GM23338 (cell line): ENCODE results near the gene UBTD1. TPM values are rescaled to one million over a fixed set of nuclear protein-coding genes. Genes with fewer than 3 reads are reported as not detected.

ENCODE experiments used
- ATAC-seq: fragments of 200-7000 bp; cut with Tn5 transposase; 3 replicates; pipeline ENCODE4 v1.9.1; 2020
- DNase-seq: peaks from one replicate; pipeline ENCODE4 v3.0.0-alpha.2; 2015; ENCODE audit warnings: low spot score
- H2AFZ ChIP-seq: fragments of 200-600 bp; sonication (generic); 2 replicates; pipeline ENCODE4 v1.8.0; 2016; ENCODE audit warnings: antibody characterized with exemption, mild to moderate bottlenecking, moderate library complexity
- H3F3A ChIP-seq: fragments of 200-600 bp; sonication (generic); replicated peaks from 2 replicates; pipeline ENCODE4 v1.8.0; 2017; ENCODE audit warnings: antibody characterized with exemption, mixed run types, low read depth
- H3K27ac ChIP-seq: fragments of 200-600 bp; sonication (generic); 2 replicates; pipeline ENCODE4 v1.6.1; 2016; ENCODE audit warnings: low read depth
- H3K27me3 ChIP-seq: fragments of 200-600 bp; sonication (generic); 2 replicates; pipeline ENCODE4 v1.8.0; 2016; ENCODE audit warnings: mild to moderate bottlenecking, mixed run types, moderate library complexity; ENCODE audit not compliant: insufficient read depth
- H3K36me3 ChIP-seq: fragments of 200-600 bp; sonication (generic); 2 replicates; pipeline ENCODE4 v1.8.0; 2016; ENCODE audit warnings: mild to moderate bottlenecking; ENCODE audit not compliant: insufficient read depth
- H3K4me1 ChIP-seq: fragments of 200-600 bp; sonication (generic); 2 replicates; pipeline ENCODE4 v1.8.0; 2016; ENCODE audit warnings: mild to moderate bottlenecking, moderate library complexity; ENCODE audit not compliant: insufficient read depth
- H3K4me2 ChIP-seq: fragments of 200-600 bp; sonication (generic); 2 replicates; pipeline ENCODE4 v1.7.1; 2017; ENCODE audit warnings: mixed run types
- H3K4me3 ChIP-seq: fragments of 200-600 bp; sonication (generic); 2 replicates; pipeline ENCODE4 v1.6.1; 2016; ENCODE audit warnings: mixed run types
- H3K79me2 ChIP-seq: fragments of 200-600 bp; sonication (generic); replicated peaks from 2 replicates; pipeline ENCODE4 v1.8.0; 2017; ENCODE audit warnings: mild to moderate bottlenecking; ENCODE audit not compliant: insufficient read depth
- H3K9me2 ChIP-seq: fragments of 200-600 bp; sonication (generic); 2 replicates; pipeline ENCODE4 v1.8.0; 2017; ENCODE audit not compliant: insufficient read depth
- H4K20me1 ChIP-seq: fragments of 200-600 bp; sonication (generic); replicated peaks from 2 replicates; pipeline ENCODE4 v1.8.0; 2017; ENCODE audit warnings: mild to moderate bottlenecking; ENCODE audit not compliant: insufficient read depth
- H3K27ac Mint-ChIP-seq: 2 replicates; pipeline ENCODE4 v1.8.0; 2020; ENCODE audit warnings: inconsistent platforms, mild to moderate bottlenecking, moderate library complexity, mixed read lengths
- H3K27me3 Mint-ChIP-seq: 3 replicates; pipeline ENCODE4 v1.8.0; 2022; ENCODE audit warnings: low read depth, mild to moderate bottlenecking, moderate library complexity, mixed read lengths, inconsistent platforms; ENCODE audit not compliant: insufficient read depth, poor library complexity
- H3K36me3 Mint-ChIP-seq: 3 replicates; pipeline ENCODE4 v1.8.0; 2021; ENCODE audit warnings: low read depth, mild to moderate bottlenecking, inconsistent platforms, moderate library complexity, mixed read lengths
- H3K4me1 Mint-ChIP-seq: 3 replicates; pipeline ENCODE4 v1.8.0; 2020; ENCODE audit warnings: mild to moderate bottlenecking, inconsistent platforms, mixed read lengths
- H3K4me3 Mint-ChIP-seq: 3 replicates; pipeline ENCODE4 v1.8.0; 2021; ENCODE audit warnings: moderate library complexity, mild to moderate bottlenecking, inconsistent platforms, mixed read lengths
- H3K9me3 Mint-ChIP-seq: 3 replicates; pipeline ENCODE4 v1.8.0; 2020; ENCODE audit warnings: moderate library complexity, mild to moderate bottlenecking, inconsistent platforms, mixed read lengths
- CREB1 ChIP-seq: fragments of 250-450 bp; sonication (Bioruptor Pico); IDR thresholded peaks from 2 replicates; pipeline ENCODE4 v1.5.0; 2020; ENCODE audit warnings: low read depth, mild to moderate bottlenecking, moderate library complexity
- CTCF ChIP-seq, 2 experiments: fragments of 200-600 bp in 1 of 2; sonication (generic) in 1 of 2; conservative IDR thresholded peaks; 2 replicates each; pipeline versions ENCODE4 v1.5.1 to v1.6.1; 2016 to 2017; ENCODE audit warnings: antibody characterized with exemption in 2 of 2, low read depth in 2 of 2, mild to moderate bottlenecking in 2 of 2, moderate library complexity in 1 of 2
- JUNB ChIP-seq: IDR thresholded peaks from one replicate; pipeline ENCODE4 v1.6.1; 2016; ENCODE audit warnings: antibody characterized with exemption; ENCODE audit not compliant: unreplicated experiment
- NANOG ChIP-seq: IDR thresholded peaks from 2 replicates; pipeline ENCODE4 v1.6.1; 2016; ENCODE audit warnings: antibody characterized with exemption, borderline replicate concordance
- STAT1 ChIP-seq: IDR thresholded peaks from one replicate; pipeline ENCODE4 v1.6.1; 2016; ENCODE audit warnings: antibody characterized with exemption; ENCODE audit not compliant: unreplicated experiment
- ZNF114 ChIP-seq: fragments of 250-450 bp; sonication (Bioruptor Pico); IDR thresholded peaks from 2 replicates; pipeline ENCODE4 v1.5.0; 2020; ENCODE audit warnings: mild to moderate bottlenecking, moderate library complexity
- ZNF462 ChIP-seq: fragments of 250-450 bp; sonication (Bioruptor Pico); IDR thresholded peaks from 2 replicates; pipeline ENCODE4 v1.5.0; 2020; ENCODE audit warnings: mild to moderate bottlenecking, moderate library complexity
- polyA plus RNA-seq: library from polyadenylated mRNA; unstranded; fragments of >200 nt; fragmentation: Nextera tagmentation; extraction: Ambion mirVana; gene quantifications from 2 replicates; pipeline ENCODE4 v1.2.1, GENCODE V29; 2016
- total RNA-seq: library from RNA; depleted of rRNA; stranded (reverse); fragments of >200 nt; shearing (Covaris generic); gene quantifications from 2 replicates; pipeline ENCODE4 v1.2.3, GENCODE V29; 2014
- TF ChIP-seq, protein P1 (sequence below): IDR thresholded peaks from one replicate; pipeline ENCODE4 v1.6.1; 2018; ENCODE audit warnings: antibody characterized with exemption; ENCODE audit not compliant: unreplicated experiment

UBTD1 gene
- total and polyA plus RNA-seq, 2 experiments from 2014 or later: 17.3 to 29.0 TPM

GRCh38 chr10:97456034-97456685, 42.6 kb upstream of the UBTD1 start:
- Mint-ChIP-seq H3K4me3 (no peak overlapping the region), H3K27ac (no peak overlapping the region), H3K27me3 (peaks cover 19% of the 10 kb centered on the region), H3K36me3 (peaks cover 86% of the 10 kb centered on the region), H3K4me1 (no peaks in the 10 kb centered on the region), H3K9me3 (no peaks in the 10 kb centered on the region)
- Histone ChIP-seq H3F3A (peaks cover 17% of the 10 kb centered on the region; the same call in 1 of the 2 replicates), H4K20me1 (peaks cover 17% of the 10 kb centered on the region), H3K4me3 (no peak overlapping the region), H3K79me2 (peaks cover 11% of the 10 kb centered on the region; the same call in 1 of the 2 replicates), H3K9me2 (no peaks in the 10 kb centered on the region), H3K36me3 (peaks cover 43% of the 10 kb centered on the region), H3K27ac (peak overlapping the region; percentile 50; the same call in 1 of the 2 replicates), H3K4me1 (no peaks in the 10 kb centered on the region), H3K27me3 (no peaks in the 10 kb centered on the region), H2AFZ (no peak overlapping the region), H3K4me2 (no peak overlapping the region)
- ATAC-seq: no peak
- DNase-seq: no peak
- TF ChIP-seq CTCF (conservative IDR thresholded peaks at IDR 0.05; ENCODE audit: low read depth in 2 of 2) (no peak), STAT1 (no peak), CREB1 (CRISPR knock-in tag) (no peak), ZNF114 (CRISPR knock-in tag) (no peak), JUNB (no peak), ZNF462 (CRISPR knock-in tag) (no peak), NANOG (no peak)
- TF ChIP-seq, protein P1, sequence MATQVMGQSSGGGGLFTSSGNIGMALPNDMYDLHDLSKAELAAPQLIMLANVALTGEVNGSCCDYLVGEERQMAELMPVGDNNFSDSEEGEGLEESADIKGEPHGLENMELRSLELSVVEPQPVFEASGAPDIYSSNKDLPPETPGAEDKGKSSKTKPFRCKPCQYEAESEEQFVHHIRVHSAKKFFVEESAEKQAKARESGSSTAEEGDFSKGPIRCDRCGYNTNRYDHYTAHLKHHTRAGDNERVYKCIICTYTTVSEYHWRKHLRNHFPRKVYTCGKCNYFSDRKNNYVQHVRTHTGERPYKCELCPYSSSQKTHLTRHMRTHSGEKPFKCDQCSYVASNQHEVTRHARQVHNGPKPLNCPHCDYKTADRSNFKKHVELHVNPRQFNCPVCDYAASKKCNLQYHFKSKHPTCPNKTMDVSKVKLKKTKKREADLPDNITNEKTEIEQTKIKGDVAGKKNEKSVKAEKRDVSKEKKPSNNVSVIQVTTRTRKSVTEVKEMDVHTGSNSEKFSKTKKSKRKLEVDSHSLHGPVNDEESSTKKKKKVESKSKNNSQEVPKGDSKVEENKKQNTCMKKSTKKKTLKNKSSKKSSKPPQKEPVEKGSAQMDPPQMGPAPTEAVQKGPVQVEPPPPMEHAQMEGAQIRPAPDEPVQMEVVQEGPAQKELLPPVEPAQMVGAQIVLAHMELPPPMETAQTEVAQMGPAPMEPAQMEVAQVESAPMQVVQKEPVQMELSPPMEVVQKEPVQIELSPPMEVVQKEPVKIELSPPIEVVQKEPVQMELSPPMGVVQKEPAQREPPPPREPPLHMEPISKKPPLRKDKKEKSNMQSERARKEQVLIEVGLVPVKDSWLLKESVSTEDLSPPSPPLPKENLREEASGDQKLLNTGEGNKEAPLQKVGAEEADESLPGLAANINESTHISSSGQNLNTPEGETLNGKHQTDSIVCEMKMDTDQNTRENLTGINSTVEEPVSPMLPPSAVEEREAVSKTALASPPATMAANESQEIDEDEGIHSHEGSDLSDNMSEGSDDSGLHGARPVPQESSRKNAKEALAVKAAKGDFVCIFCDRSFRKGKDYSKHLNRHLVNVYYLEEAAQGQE: no peak
